PC-3 (cell line): ENCODE data around the gene MAGI2.

Experiments used
- CTCF ChIP-seq: fragments of 300-600 bp; sonication (generic); conservative IDR thresholded peaks from 2 replicates; pipeline ENCODE4 v1.5.1; 2017; ENCODE audit warnings: antibody characterized with exemption, low read depth, mild to moderate bottlenecking, low read length
- EZH2 ChIP-seq: fragments of 300-600 bp; sonication (generic); IDR thresholded peaks from one replicate; pipeline ENCODE4 v1.6.1; 2017; ENCODE audit warnings: antibody characterized with exemption, mild to moderate bottlenecking, low read length; ENCODE audit not compliant: unreplicated experiment
- EZH2phosphoT487 ChIP-seq: fragments of 300-600 bp; sonication (generic); IDR thresholded peaks from 2 replicates; pipeline ENCODE4 v1.6.1; 2018; ENCODE audit warnings: mild to moderate bottlenecking, antibody characterized with exemption, low read length, borderline replicate concordance

- TF ChIP-seq CTCF (no peak), EZH2phosphoT487 (no peak), EZH2 (no peak)
These were observed 271.2 kb downstream of the MAGI2 start for GRCh38 chr7:79182283-79182682.
